ENCODE results near the gene RMND1. TPM values are rescaled to one million over a fixed set of nuclear protein-coding genes. Genes with fewer than 3 reads are reported as not detected.

Gene RMND1
- total and polyA plus RNA-seq, 2 of the 13 experiments (the other 11 are each of a cell fraction or from before 2014, with no cell fraction given) = 34.0 to 72.5 TPM

DNA sequence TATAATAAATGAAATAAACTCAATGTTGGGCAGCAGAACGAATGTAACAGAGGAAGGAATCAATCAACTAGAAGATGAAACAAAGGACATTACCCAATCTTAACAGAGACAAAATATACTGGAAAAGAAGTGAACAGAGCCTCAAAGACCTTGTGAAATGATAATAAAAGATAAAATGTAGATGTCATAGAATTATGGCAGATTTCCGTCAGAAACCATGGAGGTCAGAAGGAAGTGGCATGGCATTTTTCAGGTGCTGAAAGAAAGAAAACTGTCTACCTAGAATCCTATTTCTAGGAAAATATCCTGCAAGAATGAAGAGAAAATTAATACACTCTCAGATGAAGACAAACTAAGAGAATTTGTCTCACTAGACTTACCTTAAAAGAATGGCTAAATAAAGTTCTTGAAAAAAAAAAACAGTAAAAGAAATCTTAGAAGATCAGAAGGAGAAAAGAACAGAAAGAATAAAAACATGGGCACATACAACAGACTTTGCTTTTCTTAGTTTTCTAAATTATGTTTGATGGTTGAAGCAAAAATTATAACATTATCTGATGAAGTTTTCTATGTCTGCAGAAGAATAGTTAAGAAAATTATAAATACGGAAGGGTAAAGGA is 37.2 kb downstream of the RMND1 start:
- BruUV-seq (replicated peaks) = no TSS peak
- no peaks in the 10 kb centered on the region for H3K9me3 ChIP-seq (ENCODE audit: low read length)
- intact Hi-C loops (cut with micrococcal nuclease; ENCODE audit: unreplicated experiment) = no loop called here
- FAIRE-seq (no peak), DNase-seq (ENCODE audit: low spot score) (no peak), ATAC-seq (no peak)
- CTCF ChIA-PET (ENCODE audit: low intra/inter-chr PET ratio, low total read pairs) = no interaction called here
- H3K9ac ChIP-seq (ENCODE audit: insufficient read depth, low read depth, low read length) = no peak overlapping the region
- no peak overlapping the region for H2AFZ ChIP-seq (ENCODE audit: low read length)
- POLR2A ChIA-PET = no interaction called here
- no peaks in the 10 kb centered on the region for H3K27me3 ChIP-seq (ENCODE audit: control insufficient read depth in 1 of 2, insufficient read depth in 2 of 2, low read length in 2 of 2)
- TF ChIP-seq PITX1 (CRISPR knock-in tag; IDR thresholded peaks at IDR 0.05) = no peak
- no peak for TF ChIP-seq TAF1 (CRISPR knock-in tag; IDR thresholded peaks at IDR 0.05)
- no peaks in the 10 kb centered on the region for H3K4me1 ChIP-seq (ENCODE audit: insufficient read depth, low read length)
- WGBS (ENCODE audit: low lambda C conversion rate) = 99% methylated on average over 3 of the region's 3 CpGs
- no peaks in the 10 kb centered on the region for H4K20me1 ChIP-seq (ENCODE audit: insufficient read depth, low read length)
- in situ Hi-C loops (cut with HindIII; ENCODE audit: extremely low pct_ligation_motif_present, low pct_unique_long_range_greater_than_20kb) = loop anchor here (10.0 kb wide), 1 partner anchor 60 kb away; no protein-coding TSS in a partner anchor
- H3K79me2 ChIP-seq (ENCODE audit: insufficient read depth, low read length) = no peaks in the 10 kb centered on the region
- H3K4me2 ChIP-seq (ENCODE audit: low read depth, low read length) = no peak overlapping the region
- H3K36me3 ChIP-seq (replicated peaks in 1 of 2; ENCODE audit: control insufficient read depth in 1 of 2, insufficient read depth in 2 of 2, low read length in 2 of 2) = peaks cover 43 to 85% of the 10 kb centered on the region in 2 experiments
- H3K27ac ChIP-seq (ENCODE audit: extremely low read length, insufficient read depth, low read length) = no peak overlapping the region
- H3K4me3 ChIP-seq (replicated peaks in 1 of 3; ENCODE audit: insufficient read depth in 1 of 3, low read depth in 2 of 3, low read length in 3 of 3) = no peak overlapping the region

DNA sequence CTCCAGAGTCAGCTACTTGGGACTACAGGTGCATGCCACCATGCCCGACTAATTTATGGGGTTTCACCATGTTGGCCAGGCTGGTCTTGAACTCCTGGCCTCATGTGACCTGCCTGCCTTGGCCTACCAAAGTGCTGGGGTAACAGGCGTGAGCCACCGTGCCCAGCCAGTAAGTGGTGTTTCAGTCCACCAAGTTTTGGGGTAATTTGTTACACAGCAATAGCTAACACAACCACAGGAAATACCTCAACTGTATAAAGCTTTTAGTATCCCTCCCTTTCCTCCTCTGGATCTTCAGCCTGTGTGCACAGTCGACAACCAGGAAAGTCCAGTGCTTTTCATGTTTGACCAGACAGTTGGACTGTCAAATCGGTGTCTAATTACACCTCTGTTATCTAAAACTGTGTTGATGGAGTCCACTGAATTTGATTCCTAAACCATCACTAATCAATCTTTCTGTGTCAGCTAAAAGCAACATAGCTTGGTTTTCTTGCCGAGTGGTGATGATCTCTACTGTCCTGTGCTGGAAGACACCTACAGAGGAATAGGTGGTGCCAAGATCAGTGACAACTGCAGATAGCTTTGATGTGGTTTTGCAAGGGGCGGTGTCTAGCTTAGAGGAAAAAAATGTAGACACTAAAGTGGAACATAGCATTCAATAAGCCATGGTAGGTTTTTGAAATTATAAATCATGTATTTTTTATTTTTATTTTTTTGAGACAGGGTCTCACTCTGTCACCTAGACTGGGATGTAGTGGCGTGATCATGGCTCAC is 38.4 kb downstream of the RMND1 start:
- Histone ChIP-seq H3K9me3 (ENCODE audit: low read length) (no peaks in the 10 kb centered on the region), H3K27ac (ENCODE audit: extremely low read length, insufficient read depth, low read length) (no peak overlapping the region), H3K4me1 (ENCODE audit: insufficient read depth, low read length) (no peaks in the 10 kb centered on the region), H3K36me3 (replicated peaks in 1 of 2; ENCODE audit: control insufficient read depth in 1 of 2, insufficient read depth in 2 of 2, low read length in 2 of 2) (peaks cover 48 to 87% of the 10 kb centered on the region in 2 experiments), H2AFZ (ENCODE audit: low read length) (no peak overlapping the region), H3K79me2 (ENCODE audit: insufficient read depth, low read length) (no peaks in the 10 kb centered on the region), H4K20me1 (ENCODE audit: insufficient read depth, low read length) (no peaks in the 10 kb centered on the region), H3K9ac (ENCODE audit: insufficient read depth, low read depth, low read length) (no peak overlapping the region), H3K4me2 (ENCODE audit: low read depth, low read length) (no peak overlapping the region), H3K4me3 (replicated peaks in 1 of 3; ENCODE audit: insufficient read depth in 1 of 3, low read depth in 2 of 3, low read length in 3 of 3) (no peak overlapping the region), H3K27me3 (ENCODE audit: control insufficient read depth in 1 of 2, insufficient read depth in 2 of 2, low read length in 2 of 2) (no peaks in the 10 kb centered on the region)
- ChIA-PET CTCF (ENCODE audit: low intra/inter-chr PET ratio, low total read pairs) (no interaction called here), POLR2A (no interaction called here)
- no peak for ATAC-seq
- FAIRE-seq = no peak
- 95% methylated on average over 8 of the region's 8 CpGs for WGBS (ENCODE audit: low lambda C conversion rate)
- in situ Hi-C loops (cut with HindIII; ENCODE audit: extremely low pct_ligation_motif_present, low pct_unique_long_range_greater_than_20kb) (loop anchor here (10.0 kb wide), 1 partner anchor 61 kb away; no protein-coding TSS in a partner anchor), intact Hi-C loops (cut with micrococcal nuclease; ENCODE audit: unreplicated experiment) (no loop called here)
- TF ChIP-seq MAFK (conservative IDR thresholded peaks at IDR 0.05 in 1 of 2, IDR thresholded peaks at IDR 0.05 in 1 of 2; ENCODE audit: low read length in 2 of 2) (peak in 1 of 2 experiments; percentile 31; a peak in 1 of 4 replicates), HMG20B (CRISPR knock-in tag; conservative IDR thresholded peaks at IDR 0.05) (no peak), RBAK (CRISPR knock-in tag; IDR thresholded peaks at IDR 0.05) (peak; percentile 92), POLR2A (IDR thresholded peaks at IDR 0.05; ENCODE audit: insufficient read depth in 1 of 2, low read depth in 2 of 2, low read length in 2 of 2) (0 out of 4 replicates have a peak, but pooled peaks of 1 of the 2 experiments have one; percentile 29)
- DNase-seq (ENCODE audit: low spot score) = no peak
- no TSS peak for BruUV-seq (replicated peaks)

Data from HepG2 (cell line).